Left lung (tissue), 10 donors: ENCODE data around the gene RTEL1. TPM values are rescaled to one million over a fixed set of nuclear protein-coding genes. Genes with fewer than 3 reads are reported as not detected.

ENCODE experiments used
- ATAC-seq: fragments of 200-7000 bp; cut with Tn5 transposase; one replicate; pipeline ENCODE4 v1.9.1; 2020; ENCODE audit warnings: moderate library complexity
- DNase-seq, 4 donors: peaks; one replicate each; pipeline ENCODE4 v3.0.0-alpha.2; 2013 to 2020
- H3K27ac ChIP-seq, 2 donors: fragments of 200-600 bp; sonication (generic) in 1 of 2; one replicate each; pipeline versions ENCODE4 v1.5.0 to v1.8.0; 2020 to 2021
- H3K27me3 ChIP-seq, 2 donors: fragments of 200-600 bp; sonication (generic) in 1 of 2; one replicate each; pipeline versions ENCODE4 v1.5.0 to v1.8.0; 2020 to 2021
- H3K36me3 ChIP-seq, 2 donors: fragments of 200-600 bp; sonication (generic) in 1 of 2; one replicate each; pipeline versions ENCODE4 v1.5.0 to v1.8.0; 2020 to 2021
- H3K4me1 ChIP-seq, 2 donors: fragments of 200-600 bp; one replicate each; pipeline ENCODE4 v1.8.0; 2021
- H3K4me3 ChIP-seq, 2 donors: fragments of 200-600 bp; sonication (generic) in 1 of 2; one replicate each; pipeline versions ENCODE4 v1.5.0 to v1.8.0; 2020 to 2021; ENCODE audit warnings: mild to moderate bottlenecking in 1 of 2
- H3K9me3 ChIP-seq, 2 donors: fragments of 200-600 bp; sonication (generic) in 1 of 2; one replicate each; pipeline versions ENCODE4 v1.5.0 to v1.8.0; 2020 to 2021
- intact Hi-C, 2 donors: fragments of 100-400 bp; cut with DNase I; formaldehyde crosslinking; loops; one replicate each; pipeline versions ENCODE4 v1.11.2 to v1.14.2; 2022
- polyA plus RNA-seq, 6 donors: library from polyadenylated mRNA; unstranded; fragments of 120-200 nt; gene quantifications; one replicate each; pipeline ENCODE4 v1.2.1, GENCODE V29; 2013; ENCODE audit not compliant: insufficient read length in 6 of 6
- total RNA-seq, 2 donors: library from RNA; stranded (reverse); fragmentation: NEBNext Ultra II Directional; extraction: Animal tissue kit (Norgen Biotek cat#: 25700); gene quantifications; one replicate each; pipeline ENCODE4 v1.2.1, GENCODE V29; 2021
- TF ChIP-seq, protein P1 (sequence below), 2 donors: fragments of 200-600 bp; sonication (generic) in 1 of 2; IDR thresholded peaks; one replicate each; pipeline versions ENCODE4 v1.5.0 to v1.8.0; 2021; ENCODE audit warnings: antibody characterized with exemption in 2 of 2
- donor health status: DM: no; HTN: yes; CAD: no.
- donor health status: DM: no; HTN: no; CAD: no.

RTEL1 gene
- total and polyA plus RNA-seq, 8 donors = 19.6 to 38.8 (median 22.4) TPM

GRCh38 chr20:63705232-63706026 is 47.3 kb downstream of the RTEL1 start:
- no peak overlapping the region for H3K4me3 ChIP-seq
- H3K9me3 ChIP-seq = no peaks in the 10 kb centered on the region
- H3K36me3 ChIP-seq = peaks cover 0 to 55% of the 10 kb centered on the region in 2 donors
- DNase-seq (peak in 1 of 4 donors; percentile 36), ATAC-seq (no peak)
- no peak overlapping the region for H3K27ac ChIP-seq
- no peaks in the 10 kb centered on the region for H3K27me3 ChIP-seq
- TF ChIP-seq, protein P1, sequence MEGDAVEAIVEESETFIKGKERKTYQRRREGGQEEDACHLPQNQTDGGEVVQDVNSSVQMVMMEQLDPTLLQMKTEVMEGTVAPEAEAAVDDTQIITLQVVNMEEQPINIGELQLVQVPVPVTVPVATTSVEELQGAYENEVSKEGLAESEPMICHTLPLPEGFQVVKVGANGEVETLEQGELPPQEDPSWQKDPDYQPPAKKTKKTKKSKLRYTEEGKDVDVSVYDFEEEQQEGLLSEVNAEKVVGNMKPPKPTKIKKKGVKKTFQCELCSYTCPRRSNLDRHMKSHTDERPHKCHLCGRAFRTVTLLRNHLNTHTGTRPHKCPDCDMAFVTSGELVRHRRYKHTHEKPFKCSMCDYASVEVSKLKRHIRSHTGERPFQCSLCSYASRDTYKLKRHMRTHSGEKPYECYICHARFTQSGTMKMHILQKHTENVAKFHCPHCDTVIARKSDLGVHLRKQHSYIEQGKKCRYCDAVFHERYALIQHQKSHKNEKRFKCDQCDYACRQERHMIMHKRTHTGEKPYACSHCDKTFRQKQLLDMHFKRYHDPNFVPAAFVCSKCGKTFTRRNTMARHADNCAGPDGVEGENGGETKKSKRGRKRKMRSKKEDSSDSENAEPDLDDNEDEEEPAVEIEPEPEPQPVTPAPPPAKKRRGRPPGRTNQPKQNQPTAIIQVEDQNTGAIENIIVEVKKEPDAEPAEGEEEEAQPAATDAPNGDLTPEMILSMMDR (IDR thresholded peaks at IDR 0.05) = no peak
- peaks cover 14 to 41% of the 10 kb centered on the region in 2 donors for H3K4me1 ChIP-seq
- intact Hi-C loops = no loop called here

- intact Hi-C loops = no loop called here
These were observed 48.0 kb downstream of the RTEL1 start for GRCh38 chr20:63706027-63706695.

GRCh38 chr20:63706852-63707557 is 48.9 kb downstream of the RTEL1 start:
- DNase-seq (peak in 2 of 4 donors; percentile 34 to 85), ATAC-seq (peak; percentile 44)
- intact Hi-C loops = no loop called here
- peak overlapping the region; percentile 80 to 90 for H3K27ac ChIP-seq
- peaks cover 0 to 64% of the 10 kb centered on the region in 2 donors for H3K36me3 ChIP-seq
- no peaks in the 10 kb centered on the region for H3K27me3 ChIP-seq
- no peaks in the 10 kb centered on the region for H3K9me3 ChIP-seq
- H3K4me1 ChIP-seq = peaks cover 14 to 54% of the 10 kb centered on the region in 2 donors
- TF ChIP-seq, protein P1 (IDR thresholded peaks at IDR 0.05) = no peak
- peak overlapping the region; percentile 79 to 100 for H3K4me3 ChIP-seq

More at GRCh38 chr20:63706027-63706695, 48.0 kb downstream of the RTEL1 start:
- peaks cover 14 to 47% of the 10 kb centered on the region in 2 donors for H3K4me1 ChIP-seq
- no peaks in the 10 kb centered on the region for H3K9me3 ChIP-seq
- H3K27ac ChIP-seq = peak overlapping the region in 1 of 2 donors; percentile 90
- TF ChIP-seq, protein P1 (IDR thresholded peaks at IDR 0.05) = no peak
- peaks cover 0 to 56% of the 10 kb centered on the region in 2 donors for H3K36me3 ChIP-seq
- no peak for ATAC-seq
- no peaks in the 10 kb centered on the region for H3K27me3 ChIP-seq
- peak overlapping the region; percentile 79 to 100 for H3K4me3 ChIP-seq
- DNase-seq = peak in 1 of 4 donors; percentile 51

DNA sequence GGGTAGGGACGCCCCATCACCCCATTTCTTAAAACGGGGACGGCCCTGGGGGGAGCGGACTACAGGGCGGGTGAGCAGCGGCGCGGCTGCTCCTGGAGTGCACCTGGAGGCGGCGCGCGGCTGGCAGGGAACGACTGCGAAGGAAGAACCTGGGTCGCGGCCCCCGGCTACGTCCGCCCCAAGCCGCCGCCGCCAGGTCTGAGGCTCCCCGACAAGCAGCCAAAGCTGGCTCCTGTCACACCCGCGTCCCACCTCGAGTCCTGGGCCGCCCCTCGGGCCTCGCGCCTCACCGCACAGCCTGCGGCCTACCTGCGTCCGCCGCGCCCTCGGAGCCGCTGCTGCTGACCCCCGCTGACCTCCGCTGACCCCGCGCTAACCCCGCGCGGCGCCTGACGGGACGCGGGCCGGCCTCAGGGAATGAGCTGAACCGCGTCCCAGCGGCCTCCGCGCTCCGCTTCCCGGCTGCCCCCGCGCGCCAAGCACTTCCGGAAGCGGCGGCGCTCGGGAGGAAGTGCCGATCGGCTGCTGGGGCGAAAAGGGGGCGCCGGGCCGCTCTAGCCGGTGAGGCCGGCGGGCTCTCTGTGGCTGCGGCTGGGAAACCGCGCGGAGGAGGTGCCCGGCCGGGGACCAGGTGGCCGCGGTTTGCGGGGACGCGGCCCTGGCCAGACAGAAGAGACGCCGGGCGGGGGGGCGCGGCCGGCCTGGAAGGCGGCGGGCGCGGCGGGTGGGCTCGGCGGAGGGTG is 49.6 kb downstream of the RTEL1 start, which contains the start of the genes ARFRP1 and ZGPAT:
ARFRP1 (minus strand) TSS at position 419 of the 743 bp plus-strand sequence. CDS start 885 bp downstream, outside the sequence.
ZGPAT (plus strand) TSS at position 482 of the 743 bp plus-strand sequence. CDS start 542 bp downstream, outside the sequence.
- H3K9me3 ChIP-seq = no peaks in the 10 kb centered on the region
- ATAC-seq (peak; percentile 98), DNase-seq (peak; percentile 71 to 99 (median 88))
- peak within 1 kb of the TSS; percentile 79 to 100 for H3K4me3 ChIP-seq
- intact Hi-C loops = no loop called here
- H3K27me3 ChIP-seq = no peaks in the 10 kb centered on the region
- TF ChIP-seq, protein P1 (IDR thresholded peaks at IDR 0.05) = no peak
- H3K27ac ChIP-seq = peak within 1 kb of the TSS; percentile 80 to 90
- peaks cover 0 to 71% of the 10 kb centered on the region in 2 donors for H3K36me3 ChIP-seq
- peaks cover 14 to 56% of the 10 kb centered on the region in 2 donors for H3K4me1 ChIP-seq
